Body of pancreas (tissue), 4 donors: ENCODE data around the gene LPP. TPM values are rescaled to one million over a fixed set of nuclear protein-coding genes. Genes with fewer than 3 reads are reported as not detected.

ENCODE experiments used
- ATAC-seq: fragments of 150-250 bp; one replicate; pipeline ENCODE4 v1.9.1; 2016
- DNase-seq, 4 donors: peaks; one replicate each; pipeline ENCODE4 v3.0.0-alpha.2; 2019
- H3K27ac ChIP-seq, 4 donors: fragments of 200-600 bp; sonication (generic); 1 replicate in 3 of 4; 2 replicates in 1 of 4; pipeline versions ENCODE4 v1.5.1 to v1.6.1; 2016 to 2019; ENCODE audit warnings: mild to moderate bottlenecking in 1 of 4, mixed read lengths in 1 of 4, moderate library complexity in 1 of 4
- H3K27me3 ChIP-seq, 2 donors: fragments of 200-600 bp; sonication (generic); one replicate each; pipeline ENCODE4 v1.6.0; 2016; ENCODE audit warnings: mild to moderate bottlenecking in 1 of 2
- H3K36me3 ChIP-seq, 2 donors: fragments of 200-600 bp; sonication (generic); replicated peaks in 1 of 2; 2 replicates each; pipeline ENCODE4 v1.5.1; 2016; ENCODE audit warnings: low read depth in 2 of 2; ENCODE audit not compliant: insufficient read depth in 1 of 2
- H3K4me1 ChIP-seq: fragments of 200-600 bp; sonication (generic); one replicate; pipeline ENCODE4 v1.6.0; 2016
- H3K4me3 ChIP-seq, 2 donors: fragments of 200-600 bp; sonication (generic); 1 replicate in 1 of 2; 2 replicates in 1 of 2; pipeline ENCODE4 v1.5.1; 2016 to 2019
- H3K9me3 ChIP-seq, 3 donors: fragments of 200-600 bp; sonication (generic); 1 replicate in 2 of 3; 2 replicates in 1 of 3; pipeline ENCODE4 v1.5.1; 2016
- CTCF ChIP-seq, 7 experiments: fragments of 450-650 bp in 4 of 7; fragments of 200-600 bp in 3 of 7; sonication (generic) in 3 of 7; IDR thresholded peaks; one replicate each; pipeline ENCODE4 v1.5.1; 2016 to 2019; ENCODE audit warnings: antibody characterized with exemption in 7 of 7
- POLR2A ChIP-seq, 3 donors: fragments of 450-650 bp; IDR thresholded peaks; one replicate each; pipeline ENCODE4 v1.6.1; 2016; ENCODE audit warnings: antibody characterized with exemption in 3 of 3, mild to moderate bottlenecking in 2 of 3
- WGBS, 2 donors: methylation state at CpG; one replicate each; pipeline ENCODE4 v1.1.5; 2017; 5-methylcytosine and 5-hydroxymethylcytosine counted together
- intact Hi-C: fragments of 100-400 bp; cut with DNase I; formaldehyde crosslinking; loops from one replicate; pipeline ENCODE4 v1.15.1; 2023
- total RNA-seq, 2 donors: library from RNA; depleted of rRNA; stranded (reverse); fragments of >200 nt; gene quantifications; one replicate each; pipeline ENCODE4 v1.1.0, GENCODE V29; 2016

Gene LPP
- total RNA-seq, 2 donors from 2014 or later, result 60.6 to 65.1 TPM

- Histone ChIP-seq H3K27me3 (no peaks in the 10 kb centered on the region), H3K4me1 (no peaks in the 10 kb centered on the region), H3K36me3 (no peaks in the 10 kb centered on the region), H3K9me3 (no peaks in the 10 kb centered on the region), H3K27ac (no peak overlapping the region), H3K4me3 (no peak overlapping the region)
- no peak for TF ChIP-seq CTCF (IDR thresholded peaks at IDR 0.05)
- 79 to 88% methylated on average over 2 of the region's 2 CpGs for WGBS, 2 donors
- DNase-seq (no peak), ATAC-seq (no peak)
- intact Hi-C loops, result no loop called here
Measured at GRCh38 chr3:188411750-188412149, 257.8 kb downstream of the LPP start.

- no peak for DNase-seq
- WGBS, 2 donors, result 63 to 71% methylated on average over 3 of the region's 3 CpGs
- Histone ChIP-seq H3K27me3 (no peaks in the 10 kb centered on the region), H3K4me3 (no peak overlapping the region), H3K27ac (no peak overlapping the region), H3K9me3 (no peaks in the 10 kb centered on the region), H3K4me1 (no peaks in the 10 kb centered on the region), H3K36me3 (no peaks in the 10 kb centered on the region)
- no peak for TF ChIP-seq CTCF (IDR thresholded peaks at IDR 0.05)
- no peak for TF ChIP-seq POLR2A (IDR thresholded peaks at IDR 0.05)
- no peak for ATAC-seq
- intact Hi-C loops, result no loop called here
Measured at GRCh38 chr3:188415196-188415595, 261.2 kb downstream of the LPP start.

GRCh38 chr3:188416041-188416440 lies 262.1 kb downstream of the LPP start:
- 93 to 96% methylated on average over 1 of the region's 1 CpG for WGBS, 2 donors
- Histone ChIP-seq H3K36me3 (no peaks in the 10 kb centered on the region), H3K9me3 (no peaks in the 10 kb centered on the region), H3K4me1 (peaks cover 5% of the 10 kb centered on the region), H3K27ac (no peak overlapping the region), H3K4me3 (no peak overlapping the region), H3K27me3 (no peaks in the 10 kb centered on the region)
- ATAC-seq, result no peak
- TF ChIP-seq POLR2A (IDR thresholded peaks at IDR 0.05) (no peak), CTCF (IDR thresholded peaks at IDR 0.05) (no peak)
- intact Hi-C loops, result no loop called here
- no peak for DNase-seq

GRCh38 chr3:188417271-188417696 lies 263.3 kb downstream of the LPP start:
- H3K36me3 ChIP-seq, result no peaks in the 10 kb centered on the region
- H3K27ac ChIP-seq, result no peak overlapping the region
- WGBS, 2 donors, result 77 to 96% methylated on average over 3 of the region's 3 CpGs
- no peaks in the 10 kb centered on the region for H3K9me3 ChIP-seq
- no peak for TF ChIP-seq POLR2A (IDR thresholded peaks at IDR 0.05)
- no peak for TF ChIP-seq CTCF (IDR thresholded peaks at IDR 0.05)
- no peak overlapping the region for H3K4me3 ChIP-seq
- ATAC-seq (no peak), DNase-seq (no peak)
- intact Hi-C loops, result no loop called here
- H3K4me1 ChIP-seq, result peaks cover 17% of the 10 kb centered on the region
- H3K27me3 ChIP-seq, result no peaks in the 10 kb centered on the region

- H3K4me3 ChIP-seq, result no peak overlapping the region
- 76 to 92% methylated on average over 3 of the region's 3 CpGs for WGBS, 2 donors
- no peaks in the 10 kb centered on the region for H3K36me3 ChIP-seq
- intact Hi-C loops, result no loop called here
- ATAC-seq (no peak), DNase-seq (no peak)
- H3K27me3 ChIP-seq, result no peaks in the 10 kb centered on the region
- no peak overlapping the region for H3K27ac ChIP-seq
- H3K9me3 ChIP-seq, result no peaks in the 10 kb centered on the region
- H3K4me1 ChIP-seq, result peaks cover 21% of the 10 kb centered on the region
- TF ChIP-seq POLR2A (IDR thresholded peaks at IDR 0.05) (no peak), CTCF (IDR thresholded peaks at IDR 0.05) (no peak)
Measured at GRCh38 chr3:188417766-188418165, 263.8 kb downstream of the LPP start.
